Fibroblast of gingiva (primary cell): ENCODE measurements around the gene GRID1.

Source experiments
- DNase-seq: peaks from one replicate; pipeline ENCODE4 v3.0.0-alpha.2; 2011; ENCODE audit warnings: low read depth

GRID1 gene

DNA sequence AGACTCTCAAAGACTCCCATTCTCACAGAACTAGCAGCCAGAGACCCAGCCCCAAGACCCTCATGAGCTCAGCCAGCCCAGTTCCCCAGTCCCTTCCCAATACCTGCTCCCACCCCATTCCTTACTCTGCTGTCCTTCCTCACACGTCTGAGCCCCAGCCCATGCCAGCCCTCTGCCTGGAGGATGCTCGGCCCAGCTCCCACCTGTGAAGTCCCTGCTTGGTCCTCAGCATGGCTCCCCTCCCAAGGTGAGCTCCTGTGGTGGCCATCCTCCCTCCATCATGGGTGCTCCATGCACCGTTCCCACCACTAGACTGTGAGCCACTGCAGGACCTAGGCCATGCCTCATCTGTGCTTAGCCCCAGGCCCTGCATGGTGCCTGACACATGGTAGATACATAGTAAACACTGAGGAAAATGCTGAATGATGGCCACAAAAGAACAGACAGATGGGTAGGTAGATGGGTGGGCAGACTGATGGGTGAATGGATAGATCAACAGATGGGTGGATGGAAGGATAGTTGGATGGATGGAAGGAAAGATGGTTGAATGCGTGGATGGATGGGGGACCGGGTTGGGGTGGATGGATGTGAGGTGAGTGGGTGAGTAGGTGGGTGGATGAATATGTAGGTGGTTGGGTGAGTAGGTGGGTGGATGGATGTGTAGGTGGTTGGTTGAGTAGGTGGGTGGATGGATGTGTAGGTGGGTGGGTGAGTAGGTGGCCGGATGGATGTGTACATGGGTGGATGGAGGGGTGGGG lies 138.9 kb downstream of the GRID1 start:
- no peak for DNase-seq

DNA sequence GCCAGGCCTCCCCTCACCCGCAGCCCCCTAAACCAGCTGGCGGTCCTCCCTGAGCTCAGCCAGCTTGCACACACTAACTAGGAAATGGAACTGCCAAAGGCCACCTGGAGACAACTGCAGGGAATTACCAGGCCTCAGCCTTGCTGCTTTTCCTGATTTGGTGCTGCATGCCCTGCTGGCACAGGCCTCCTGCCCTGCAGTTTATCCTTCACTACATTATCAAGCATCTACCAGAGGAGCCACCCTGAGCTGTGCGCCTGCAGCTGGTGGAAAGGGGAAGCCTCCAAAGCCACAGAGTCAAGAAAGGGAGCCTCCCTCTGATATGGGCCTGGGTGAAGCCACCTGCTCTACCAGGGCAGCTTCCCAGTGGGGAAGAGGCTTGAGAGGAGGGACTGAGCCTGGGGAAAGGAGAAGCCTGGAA lies 139.8 kb downstream of the GRID1 start:
- no peak for DNase-seq

DNA sequence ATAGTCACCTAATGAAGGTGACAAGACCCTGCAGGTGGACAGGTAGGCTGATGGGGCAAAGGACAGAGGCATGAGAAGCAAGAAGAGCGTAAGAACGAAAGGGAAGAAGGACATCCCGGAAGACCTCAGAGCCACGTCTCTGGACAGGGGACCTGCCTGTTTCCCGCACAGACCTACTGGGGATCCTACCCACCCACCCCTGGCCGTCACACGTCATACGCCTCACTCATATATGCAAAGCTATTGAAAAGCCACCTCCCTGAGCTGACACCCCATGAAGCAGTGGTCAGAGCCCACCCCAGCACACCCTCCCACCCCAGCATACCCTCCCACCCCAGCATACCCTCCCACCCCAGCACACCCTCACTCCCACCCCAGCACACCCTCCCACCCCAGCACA lies 140.6 kb downstream of the GRID1 start:
- DNase-seq, result no peak

DNA sequence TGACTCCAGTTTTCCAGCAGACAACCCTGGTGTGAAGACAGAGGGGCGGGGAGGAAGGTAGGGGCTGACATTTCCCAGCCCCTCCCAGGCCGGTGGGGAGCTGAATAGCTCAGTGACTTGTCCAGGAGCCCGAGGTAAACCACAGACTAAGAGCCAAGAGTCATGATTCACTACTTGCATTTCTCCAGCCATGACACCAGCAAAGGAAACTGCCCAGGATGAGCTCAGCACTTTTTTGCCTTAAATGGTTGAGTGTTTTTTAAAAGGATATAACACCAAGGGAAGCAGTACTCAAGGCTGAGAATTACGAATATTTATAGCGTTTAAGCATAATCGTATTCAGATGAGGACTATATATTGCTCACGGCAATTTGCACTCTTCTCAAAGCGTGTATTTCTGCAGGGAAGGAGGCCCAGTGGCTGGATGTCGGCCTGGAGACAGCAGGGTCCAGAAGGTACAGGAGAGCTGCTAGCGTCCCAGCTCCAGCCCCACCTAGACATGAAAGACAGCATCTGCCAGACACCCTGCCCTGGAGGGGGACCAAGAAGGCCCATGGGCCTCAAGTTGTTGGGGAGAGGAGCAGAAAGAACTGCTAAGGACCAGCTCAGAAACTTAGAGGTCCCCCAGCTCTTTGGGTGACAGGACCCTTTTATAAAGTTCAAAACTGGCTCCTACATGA lies 141.4 kb downstream of the GRID1 start:
- peak; percentile 3 for DNase-seq

DNA sequence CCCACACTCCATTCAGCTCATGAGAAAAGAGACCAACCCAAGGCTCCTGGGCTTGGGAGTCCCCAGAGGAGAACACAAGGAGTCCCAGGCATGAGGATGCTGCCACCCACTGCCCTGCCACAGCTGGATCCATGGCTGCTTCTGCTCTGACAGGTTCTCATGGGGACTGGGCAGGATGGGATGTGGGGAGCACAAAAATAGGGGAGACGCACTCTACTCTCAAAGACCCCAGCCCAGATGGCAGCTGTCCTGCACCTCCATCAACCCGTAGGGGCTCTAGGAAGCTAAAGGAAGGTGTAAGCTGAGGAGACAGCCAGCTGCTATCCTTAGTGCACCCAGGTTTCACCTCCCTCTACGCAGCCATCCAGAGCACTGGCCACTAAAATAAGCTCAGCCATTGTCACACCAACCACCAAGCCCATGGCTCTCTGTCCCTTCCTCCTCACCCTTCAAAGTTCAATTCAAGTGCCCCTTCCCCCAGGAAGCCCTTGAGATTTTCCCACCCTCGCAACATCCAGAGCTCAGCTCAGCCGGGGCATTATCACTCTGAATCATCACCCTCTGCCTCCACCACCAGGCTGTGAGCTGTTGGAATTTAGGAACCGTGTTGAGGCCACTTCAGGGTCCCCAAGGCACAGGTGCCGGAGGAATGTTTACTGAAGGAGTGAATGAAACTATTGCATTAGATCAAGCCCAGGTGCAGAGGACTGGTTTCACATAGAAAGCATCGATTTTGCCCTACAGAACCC lies 142.1 kb downstream of the GRID1 start:
- no peak for DNase-seq

DNA sequence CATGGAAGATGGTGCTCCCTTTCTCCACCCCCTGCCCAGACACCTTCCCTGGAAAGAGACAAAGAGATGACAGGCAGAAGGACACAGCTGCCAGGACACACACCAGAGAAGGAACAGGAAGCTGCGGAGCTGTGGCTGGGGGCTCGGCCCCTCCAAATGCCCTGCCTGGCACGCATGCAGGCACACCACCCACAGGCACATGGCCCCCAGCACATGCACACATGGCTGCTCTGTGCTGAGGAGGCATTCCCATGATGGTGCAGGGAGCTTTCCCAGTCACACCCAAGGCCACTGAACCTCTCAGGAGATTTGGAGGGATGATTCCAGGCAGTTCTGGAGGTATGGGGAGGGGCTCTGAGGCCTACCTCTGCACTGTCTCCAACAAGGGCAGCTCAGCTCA lies 143.3 kb downstream of the GRID1 start:
- no peak for DNase-seq

DNA sequence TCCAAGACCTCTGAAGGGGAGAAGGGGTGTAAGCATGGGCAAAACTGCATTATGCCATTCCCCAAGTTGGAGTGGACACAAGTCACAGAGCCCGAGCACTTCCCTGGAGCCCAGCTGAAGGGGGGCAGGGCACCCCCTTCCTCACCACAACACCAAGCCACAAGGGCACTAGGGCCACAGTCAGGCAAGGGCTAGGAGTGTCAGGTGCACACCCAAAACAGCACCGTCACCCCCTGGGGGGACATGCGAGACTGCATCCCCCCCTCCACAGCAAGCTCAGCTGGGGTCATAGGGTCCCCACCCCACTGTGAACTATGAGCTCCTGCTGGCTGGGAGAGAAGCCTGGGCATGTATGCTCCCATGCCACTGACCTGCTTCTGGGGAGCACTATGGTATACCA lies 143.9 kb downstream of the GRID1 start:
- no peak for DNase-seq

DNA sequence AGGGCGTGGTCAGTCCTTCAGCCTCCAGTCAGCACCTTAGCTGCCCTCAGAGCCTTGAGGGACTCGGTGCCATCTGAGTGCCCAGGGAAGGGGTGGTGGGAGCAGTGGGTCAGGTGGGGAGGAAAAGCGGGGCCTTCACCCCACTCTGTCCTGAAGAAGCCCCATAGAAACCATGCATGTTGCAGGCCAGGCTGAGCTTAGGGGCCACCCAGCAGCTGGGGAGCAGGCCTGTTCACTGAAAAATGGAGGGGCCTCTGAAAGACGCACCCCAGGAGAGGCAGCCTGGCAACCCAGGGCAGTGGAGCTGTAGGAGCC lies 144.3 kb downstream of the GRID1 start:
- DNase-seq, result no peak

DNA sequence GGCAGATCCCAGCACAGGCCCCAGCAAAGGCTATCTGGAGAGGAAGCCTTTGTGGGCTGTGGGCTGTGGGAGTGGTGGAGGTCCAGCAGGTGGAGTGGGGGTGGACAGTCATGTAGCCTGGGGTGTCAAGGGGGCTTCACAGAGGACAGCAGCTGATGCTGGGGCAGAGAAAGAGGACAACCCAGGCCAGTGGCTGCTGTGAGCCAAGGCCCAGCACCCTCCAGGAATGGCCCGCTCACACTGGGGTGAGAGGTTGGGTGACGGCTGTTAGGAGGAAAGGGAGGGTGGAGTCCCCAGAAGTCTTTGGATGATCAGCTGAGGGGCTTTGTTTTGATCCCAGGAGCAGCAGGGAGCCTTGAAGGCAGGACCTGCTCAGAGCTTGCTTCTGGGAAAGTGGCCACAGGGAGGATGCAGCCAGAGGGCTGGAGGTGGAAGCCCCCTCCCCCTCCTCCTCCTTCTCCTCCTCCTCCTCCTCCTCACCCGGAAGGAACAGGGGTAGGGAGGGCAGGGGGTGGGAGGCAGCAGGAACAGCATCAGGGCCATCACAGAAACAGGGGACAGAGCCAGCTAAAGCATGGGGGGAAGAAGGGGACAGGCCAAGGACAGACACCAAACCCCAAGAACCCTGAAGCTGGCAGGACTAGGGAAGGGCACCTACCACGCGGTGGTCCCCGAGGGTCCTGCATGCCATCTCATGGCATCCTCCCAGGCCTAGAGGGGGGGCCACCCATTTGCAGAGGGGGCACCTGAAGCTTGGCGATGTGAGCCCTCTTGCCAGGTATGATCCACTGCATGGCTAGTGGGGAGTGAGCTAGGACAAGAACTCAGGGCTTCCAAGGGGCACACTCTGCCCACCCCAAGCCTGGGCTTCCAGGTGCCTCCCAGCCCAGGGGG lies 144.9 kb downstream of the GRID1 start:
- DNase-seq, result no peak

DNA sequence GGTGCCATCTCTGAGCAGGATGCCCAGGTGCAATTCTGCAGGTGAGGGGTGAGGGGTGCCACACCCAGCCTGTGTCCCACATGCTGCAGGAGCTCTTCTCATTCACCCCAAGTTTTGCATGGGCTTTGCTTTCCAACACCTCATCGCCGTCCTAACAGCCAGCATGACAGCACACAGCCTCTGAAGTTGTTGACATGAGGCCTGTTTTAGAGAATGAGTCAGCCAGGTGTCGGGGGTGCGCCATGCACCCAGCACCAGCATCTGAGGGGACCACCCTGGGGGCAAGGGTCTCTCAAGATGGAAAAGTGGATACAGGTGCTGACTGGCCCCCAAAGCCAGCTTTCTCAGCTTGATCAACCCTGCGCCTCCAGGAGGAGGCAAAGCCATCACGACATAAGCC lies 146.0 kb downstream of the GRID1 start:
- DNase-seq, result no peak

DNA sequence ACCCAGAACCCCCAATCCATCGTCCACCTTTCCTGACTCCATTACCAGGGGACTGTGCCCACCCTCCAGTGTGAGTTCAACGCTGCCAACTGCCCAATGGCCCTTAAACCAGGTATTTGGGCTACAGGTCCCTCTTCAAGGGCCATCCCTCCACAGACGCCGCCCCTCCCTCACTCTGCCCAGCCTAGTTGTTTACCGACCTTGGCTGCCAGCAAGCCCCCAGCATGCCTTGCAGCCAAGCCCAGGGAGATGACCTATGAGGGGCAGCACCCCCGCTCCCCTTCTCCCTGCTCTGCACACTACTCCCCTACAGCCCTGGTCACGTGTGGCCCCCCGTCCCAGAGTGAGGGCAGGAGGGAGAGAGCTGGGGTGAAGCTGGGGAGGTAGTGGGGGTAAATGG lies 147.3 kb downstream of the GRID1 start:
- no peak for DNase-seq

DNA sequence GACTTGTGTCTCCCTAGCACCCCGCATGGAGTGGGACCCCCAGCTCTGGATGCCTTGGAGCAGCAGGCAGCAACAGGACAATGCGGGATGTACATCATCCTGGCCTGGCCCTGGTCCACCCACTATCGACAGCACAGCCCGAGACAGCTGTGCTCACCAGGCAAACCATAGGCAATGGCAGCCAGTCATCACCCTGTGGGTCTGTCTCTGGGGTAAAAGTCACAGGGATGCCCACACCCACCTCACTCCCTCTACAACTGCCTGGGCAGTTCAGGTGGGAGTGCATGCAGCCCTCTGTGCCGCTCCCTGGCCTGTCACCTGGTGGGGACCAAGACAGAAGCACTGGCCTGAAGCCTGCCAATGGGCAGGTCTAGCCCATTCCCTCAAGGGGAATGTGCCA lies 147.8 kb downstream of the GRID1 start:
- DNase-seq, result no peak

DNA sequence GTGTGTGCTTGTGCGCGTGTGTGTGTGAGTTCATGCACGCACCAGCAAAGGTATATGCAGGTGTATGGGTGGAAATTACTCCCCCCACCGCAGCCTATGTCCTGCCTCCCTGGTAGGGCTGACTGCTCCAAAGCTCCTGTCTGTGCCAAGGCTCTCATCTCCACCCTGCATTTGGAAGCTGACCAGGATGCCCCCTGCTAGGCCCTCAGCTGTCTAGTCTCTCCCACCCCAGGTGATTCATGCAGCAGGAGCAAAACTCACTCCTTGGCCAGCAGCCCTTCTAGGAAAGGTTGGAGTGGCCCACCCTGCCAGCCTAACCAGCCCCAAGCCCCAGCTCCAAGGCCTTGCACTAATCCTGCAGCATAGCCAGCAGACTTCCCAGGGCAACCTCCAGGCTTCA lies 148.4 kb downstream of the GRID1 start:
- DNase-seq, result no peak

DNA sequence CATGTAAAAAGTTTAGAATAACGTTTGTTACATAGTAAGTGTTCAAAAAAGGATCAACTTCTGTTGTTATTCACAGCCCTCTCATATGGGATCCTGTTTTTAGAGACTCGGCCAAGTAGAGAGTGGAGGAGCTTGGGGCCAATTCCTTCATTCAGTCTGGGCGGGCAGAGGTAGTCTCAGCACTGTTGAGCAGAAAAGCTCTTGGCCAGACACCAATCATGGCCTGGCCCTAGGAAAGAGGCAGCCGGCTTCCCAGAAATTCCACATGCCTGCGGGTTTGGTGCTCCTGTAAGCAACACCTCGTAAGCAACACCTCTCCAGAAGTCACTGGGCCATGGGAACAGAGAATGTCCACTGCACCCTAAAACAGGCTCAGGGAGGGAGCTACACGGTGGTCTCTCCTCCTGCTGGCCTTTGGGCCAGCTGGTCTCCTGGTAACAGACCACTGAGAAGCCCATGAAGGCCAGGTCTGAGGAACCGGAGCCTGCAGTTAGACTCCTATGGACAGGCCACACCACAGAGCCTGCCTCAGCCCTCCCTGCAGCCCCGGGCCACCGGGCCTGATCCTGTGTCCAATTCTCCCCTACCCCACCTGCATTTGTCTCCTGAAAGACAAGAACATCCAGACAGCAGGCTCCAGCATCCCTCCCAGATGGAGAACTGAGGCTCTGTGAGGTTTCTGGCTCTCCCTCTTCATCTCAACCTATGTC lies 149.1 kb downstream of the GRID1 start:
- no peak for DNase-seq

DNA sequence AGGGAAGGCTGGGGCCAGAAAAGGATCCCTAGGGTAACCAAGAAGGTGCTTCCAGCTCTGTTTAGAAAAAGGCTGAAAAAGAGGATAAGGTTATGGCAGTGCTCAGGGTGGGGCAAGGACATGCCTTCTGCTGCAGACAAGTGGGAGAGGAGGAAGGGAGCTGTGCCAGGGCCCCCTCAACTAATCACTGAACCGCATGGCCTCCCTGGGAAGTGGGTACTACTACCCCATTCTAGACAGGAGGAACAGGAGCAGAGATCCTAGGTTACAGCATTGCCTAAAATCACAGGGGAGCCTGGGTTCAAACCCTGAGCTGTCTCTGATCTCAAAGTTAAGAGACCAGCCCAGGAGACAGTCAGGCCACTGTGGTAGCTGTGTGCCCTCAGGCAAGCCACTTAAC lies 149.7 kb downstream of the GRID1 start:
- no peak for DNase-seq

DNA sequence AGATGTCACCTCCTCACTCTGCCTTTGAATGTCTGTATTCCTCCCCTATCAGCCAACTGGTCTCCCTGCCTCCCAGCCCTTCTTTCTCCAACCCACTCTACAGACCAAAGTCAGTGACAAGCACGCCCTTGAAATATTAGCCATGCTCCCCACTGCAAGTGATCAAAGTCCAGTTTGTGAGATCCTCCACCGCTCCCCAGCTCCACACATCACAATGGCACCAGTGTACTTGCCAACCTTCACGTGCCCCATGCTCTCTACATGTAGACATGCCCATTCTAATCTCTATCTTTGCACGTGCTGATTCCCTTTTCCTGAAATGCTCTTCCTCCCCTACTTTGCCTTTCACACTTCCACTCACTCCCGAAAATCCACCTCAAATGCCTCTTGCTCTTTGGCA lies 150.9 kb downstream of the GRID1 start:
- DNase-seq, result no peak

DNA sequence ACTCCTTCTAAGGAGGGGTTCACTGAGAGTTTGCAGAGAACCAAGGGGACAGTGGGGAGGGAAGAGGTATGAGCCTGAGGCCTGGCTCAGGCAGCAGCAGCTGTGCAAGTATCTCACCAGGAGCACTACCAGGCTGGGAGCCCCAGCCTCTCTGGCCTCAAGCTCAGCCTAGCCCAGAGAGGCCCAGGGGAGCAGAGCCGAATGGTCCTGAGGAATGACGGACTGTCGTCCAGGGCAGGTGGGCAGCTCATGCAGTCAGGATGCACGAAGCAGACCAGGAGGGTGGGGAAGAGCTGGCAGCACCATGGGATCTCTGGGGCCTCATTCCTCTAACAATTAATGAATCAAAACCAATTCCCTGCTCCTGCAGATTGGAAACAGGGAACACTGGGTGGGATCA lies 151.5 kb downstream of the GRID1 start:
- DNase-seq, result no peak

DNA sequence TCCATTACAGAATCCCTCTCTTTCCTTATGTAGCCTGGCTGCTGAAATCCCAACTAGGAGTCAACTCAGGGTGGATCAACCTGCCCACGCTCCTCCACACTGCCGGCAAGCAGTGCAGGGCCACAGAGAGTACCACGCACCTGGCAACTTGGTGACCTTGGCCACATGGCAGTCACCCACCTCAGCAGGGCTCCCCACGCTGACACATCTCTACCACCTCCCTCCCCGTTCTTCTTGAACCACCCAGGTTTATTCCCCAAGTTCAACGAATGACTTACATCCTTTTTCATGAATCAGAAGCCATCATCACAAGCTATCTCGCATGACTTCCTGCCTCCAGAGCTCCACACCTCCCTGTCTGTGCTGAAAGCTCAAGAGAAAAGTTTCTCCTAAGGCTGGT lies 153.4 kb downstream of the GRID1 start:
- no peak for DNase-seq

DNA sequence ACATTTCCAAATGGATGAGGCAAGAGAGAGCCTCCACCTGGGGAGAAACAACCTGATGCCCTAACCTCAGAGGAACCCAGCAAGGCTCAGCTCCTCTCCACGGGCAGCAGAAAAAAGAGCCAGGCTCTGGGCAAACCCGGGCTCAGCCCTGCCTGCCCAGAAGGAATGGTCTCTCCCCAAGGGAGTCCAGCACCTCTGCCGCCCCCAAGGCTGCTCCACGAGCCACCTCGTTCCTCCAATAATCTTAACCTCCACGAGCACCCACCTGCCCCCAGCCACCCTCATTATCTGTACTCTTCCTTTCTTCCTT lies 154.2 kb downstream of the GRID1 start:
- DNase-seq, result no peak

DNA sequence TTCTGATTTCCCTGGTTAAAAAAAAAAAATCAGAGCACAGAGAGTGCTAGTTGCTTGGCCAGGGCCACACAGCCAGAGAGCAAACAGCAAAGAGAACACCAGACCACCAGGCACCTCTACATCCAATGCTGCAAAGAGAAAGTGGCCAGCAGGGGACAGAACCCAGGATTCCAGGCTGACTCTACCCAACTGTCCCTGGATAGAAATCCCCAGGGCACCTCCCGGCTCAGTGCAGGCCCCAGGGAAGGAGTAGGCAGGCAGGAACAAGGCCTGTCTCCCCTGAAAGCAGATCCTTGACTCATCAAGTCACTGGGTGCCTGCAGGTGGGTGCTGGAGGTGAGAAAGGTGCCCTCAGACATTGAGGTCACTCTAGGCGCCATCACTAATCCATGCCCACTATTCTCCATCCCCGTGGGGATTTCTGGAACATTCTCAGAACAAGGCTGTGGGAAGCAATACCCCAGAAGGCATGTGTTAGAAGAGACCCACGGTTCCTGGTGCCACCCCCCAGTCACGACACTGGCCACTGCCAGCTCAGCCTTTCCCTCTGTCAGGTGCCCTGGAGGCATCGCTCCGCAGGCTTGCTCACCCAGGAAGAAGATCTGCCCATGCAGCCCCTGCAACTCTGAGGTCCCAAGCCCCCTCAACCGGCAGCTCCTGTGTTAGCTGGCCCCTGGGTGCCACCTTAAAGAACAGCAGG lies 154.8 kb downstream of the GRID1 start:
- DNase-seq, result no peak

DNA sequence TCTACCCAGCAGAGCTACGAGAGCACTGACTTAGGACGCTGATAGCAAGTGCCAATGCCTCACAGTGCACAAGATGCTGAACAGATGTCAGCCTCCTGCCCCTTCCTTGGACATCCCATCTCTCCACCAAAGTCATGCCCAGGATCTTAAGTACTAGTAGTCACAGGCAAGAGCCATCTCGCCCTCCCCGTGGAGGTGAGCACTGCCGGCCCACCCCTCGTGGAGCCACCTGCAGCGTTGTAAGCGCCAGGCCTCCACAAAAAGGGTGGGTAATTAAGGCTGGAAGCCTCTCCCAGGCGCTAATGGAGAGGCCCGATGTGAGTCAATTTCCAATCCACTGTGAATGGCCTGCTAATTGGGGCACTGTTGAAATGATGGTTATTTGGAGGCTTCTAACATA lies 156.2 kb downstream of the GRID1 start:
- DNase-seq, result no peak
